Measurements from ENCODE around the gene ABCA2. TPM values are rescaled to one million over a fixed set of nuclear protein-coding genes. Genes with fewer than 3 reads are reported as not detected.
A peak's percentile ranks its signal among the peaks of the same experiment; 100 is the strongest.

ABCA2 gene
- total RNA-seq, 1 donor from 2014 or later = 28.2 TPM

GRCh38 chr9:137049544-137050449 lies 21.8 kb upstream of the ABCA2 start:
- intact Hi-C loops (cut with DNase I) = no loop called here
- no peak for DNase-seq (ENCODE audit: missing footprints)
- no peak for ATAC-seq

GRCh38 chr9:137048655-137049543 lies 20.9 kb upstream of the ABCA2 start:
- intact Hi-C loops (cut with DNase I) = no loop called here
- ATAC-seq (no peak), DNase-seq (ENCODE audit: missing footprints) (no peak)

GRCh38 chr9:137046088-137046787 lies 18.2 kb upstream of the ABCA2 start, which contains the start of gene NPDC1:
TSS of gene NPDC1 (minus strand) at chr9:137046177. CDS start at chr9:137045989, 188 bp downstream.
- intact Hi-C loops (cut with DNase I) = loop anchor here (1.0 kb wide), 1 partner anchor 18 kb away; no protein-coding TSS in a partner anchor
- peak; percentile 68 for ATAC-seq
- peak; percentile 88 for DNase-seq (ENCODE audit: missing footprints)

- ATAC-seq (peak; percentile 16), DNase-seq (ENCODE audit: missing footprints) (no peak)
- intact Hi-C loops (cut with DNase I) = loop anchor here (1.0 kb wide), 1 partner anchor 19 kb away; no protein-coding TSS in a partner anchor
Measured at GRCh38 chr9:137045294-137046087, 17.5 kb upstream of the ABCA2 start.

GRCh38 chr9:137044502-137045177 lies 16.6 kb upstream of the ABCA2 start:
- intact Hi-C loops (cut with DNase I) = no loop called here
- DNase-seq (ENCODE audit: missing footprints) (no peak), ATAC-seq (no peak)

- DNase-seq (ENCODE audit: missing footprints) (no peak), ATAC-seq (no peak)
- intact Hi-C loops (cut with DNase I) = no loop called here
Measured at GRCh38 chr9:137044037-137044436, 16.0 kb upstream of the ABCA2 start.

GRCh38 chr9:137042751-137043727 lies 15.0 kb upstream of the ABCA2 start:
- ATAC-seq (no peak), DNase-seq (ENCODE audit: missing footprints) (no peak)
- intact Hi-C loops (cut with DNase I) = no loop called here

- intact Hi-C loops (cut with DNase I) = no loop called here
- no peak for ATAC-seq
- no peak for DNase-seq (ENCODE audit: missing footprints)
Measured at GRCh38 chr9:137041124-137041523, 13.1 kb upstream of the ABCA2 start.

- intact Hi-C loops (cut with DNase I) = no loop called here
- DNase-seq (ENCODE audit: missing footprints) = no peak
- no peak for ATAC-seq
Measured at GRCh38 chr9:137040568-137040967, 12.5 kb upstream of the ABCA2 start.

- intact Hi-C loops (cut with DNase I) = no loop called here
- ATAC-seq (no peak), DNase-seq (ENCODE audit: missing footprints) (no peak)
Measured at GRCh38 chr9:137039611-137040366, 11.8 kb upstream of the ABCA2 start.

GRCh38 chr9:137038916-137039315 lies 10.9 kb upstream of the ABCA2 start:
- ATAC-seq = no peak
- DNase-seq (ENCODE audit: missing footprints) = no peak
- intact Hi-C loops (cut with DNase I) = no loop called here

- no peak for DNase-seq (ENCODE audit: missing footprints)
- intact Hi-C loops (cut with DNase I) = no loop called here
- no peak for ATAC-seq
Measured at GRCh38 chr9:137037483-137037882, 9.4 kb upstream of the ABCA2 start.

GRCh38 chr9:137037035-137037434 lies 9.0 kb upstream of the ABCA2 start:
- ATAC-seq = no peak
- DNase-seq (ENCODE audit: missing footprints) = no peak
- intact Hi-C loops (cut with DNase I) = no loop called here

GRCh38 chr9:137035937-137036336 lies 7.9 kb upstream of the ABCA2 start:
- DNase-seq (ENCODE audit: missing footprints) = no peak
- intact Hi-C loops (cut with DNase I) = loop anchor here (2.0 kb wide), 2 partner anchors 87 to 249 kb away; no protein-coding TSS in a partner anchor
- no peak for ATAC-seq

GRCh38 chr9:137035507-137035834 lies 7.4 kb upstream of the ABCA2 start:
- ATAC-seq = no peak
- intact Hi-C loops (cut with DNase I) = loop anchor here (2.0 kb wide), 2 partner anchors 87 to 249 kb away; no protein-coding TSS in a partner anchor

More at GRCh38 chr9:137035507-137035834, 7.4 kb upstream of the ABCA2 start:
- no peak for DNase-seq (ENCODE audit: missing footprints)
